Measurements from ENCODE around the gene KIF3C. TPM values are rescaled to one million over a fixed set of nuclear protein-coding genes. Genes with fewer than 3 reads are reported as not detected.
"Not testable (repeated sequence)": the region's sequence is repeated elsewhere in the genome, so short reads cannot be mapped to it uniquely, and the experiment has no call there.

The KIF3C gene
- total and polyA plus RNA-seq, 9 of the 15 experiments (the other 6 are each of a cell fraction or from before 2014, with no cell fraction given): 0.69 to 6.7 (median 3.3) TPM

DNA sequence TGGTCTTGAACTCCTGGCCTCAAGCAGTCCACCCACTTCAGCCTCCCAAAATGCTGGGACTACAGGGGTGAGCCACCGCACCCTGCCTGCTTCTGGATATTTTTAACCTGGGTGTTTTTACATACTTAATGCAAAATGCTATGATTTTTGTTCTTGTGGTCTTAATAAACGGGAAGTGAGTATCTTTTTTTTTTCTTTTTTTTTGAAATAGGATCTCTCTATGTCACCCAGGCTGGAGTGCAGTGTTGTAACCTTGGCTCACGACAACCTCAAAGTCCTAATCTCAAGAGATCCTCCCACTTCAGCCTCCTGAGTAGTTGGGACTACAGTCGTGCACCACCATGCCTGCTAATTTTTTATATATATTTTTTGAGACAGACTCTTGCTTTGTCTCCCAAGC, 84.8 kb downstream of the KIF3C start:
- in situ Hi-C loops (cut with MboI) (no loop called here), intact Hi-C loops (cut with micrococcal nuclease) (no loop called here)
- Histone ChIP-seq H2AFZ (ENCODE audit: low read depth, low read length) (no peak overlapping the region), H3K4me2 (ENCODE audit: insufficient read depth, low read length) (no peak overlapping the region), H3K4me1 (replicated peaks in 1 of 2; ENCODE audit: control insufficient read depth in 2 of 2, insufficient read depth in 2 of 2, low read length in 2 of 2) (no peaks in the 10 kb centered on the region), H3K27ac (ENCODE audit: extremely low read depth, low read depth, low read length) (no peak overlapping the region), H3K27me3 (ENCODE audit: control insufficient read depth in 2 of 2, insufficient read depth in 2 of 2, low read length in 2 of 2) (no peaks in the 10 kb centered on the region), H3K4me3 (no peak overlapping the region), H4K20me1 (replicated peaks; ENCODE audit: control insufficient read depth, insufficient read depth, low read length) (no peaks in the 10 kb centered on the region), H3K79me2 (ENCODE audit: control insufficient read depth, insufficient read depth, low read length) (no peaks in the 10 kb centered on the region), H3K9ac (ENCODE audit: insufficient read depth in 1 of 2, low read depth in 2 of 2, low read length in 2 of 2) (no peak overlapping the region), H3K9me3 (replicated peaks; ENCODE audit: control insufficient read depth, insufficient read depth, low read depth, low read length) (no peaks in the 10 kb centered on the region), H3K9me1 (ENCODE audit: control insufficient read depth, insufficient read depth, low read length) (no peaks in the 10 kb centered on the region), H3K36me3 (ENCODE audit: control insufficient read depth, insufficient read depth, low read length) (no peaks in the 10 kb centered on the region)
- FAIRE-seq (no peak), DNase-seq (ENCODE audit: extremely low read depth in 1 of 4, low spot score in 3 of 4) (no peak), ATAC-seq (no peak)
- CTCF ChIA-PET (ENCODE audit: low intra/inter-chr PET ratio): no interaction called here
- 26% methylated on average over 4 of the region's 4 CpGs for WGBS (ENCODE audit: insufficient coverage, low coverage, missing lambda C conversion rate)
- TF ChIP-seq HMGN3 (IDR thresholded peaks at IDR 0.05; ENCODE audit: borderline replicate concordance, extremely low read depth, insufficient read length, low read depth, low read length) (no peak), NR2F6 (CRISPR knock-in tag; IDR thresholded peaks at IDR 0.05) (no peak), MBD2 (IDR thresholded peaks at IDR 0.05; ENCODE audit: borderline replicate concordance, low read depth) (no peak), CCNT2 (IDR thresholded peaks at IDR 0.05; ENCODE audit: borderline replicate concordance, extremely low read depth, insufficient read length, low read depth, low read length) (no peak), SIRT6 (IDR thresholded peaks at IDR 0.05; ENCODE audit: low read depth, low read length) (no peak), ZNF717 (CRISPR knock-in tag; IDR thresholded peaks at IDR 0.05) (no peak), NBN (IDR thresholded peaks at IDR 0.05; ENCODE audit: low read depth) (no peak), ZNF586 (CRISPR knock-in tag; conservative IDR thresholded peaks at IDR 0.05) (no peak), ZNF764 (CRISPR knock-in tag; IDR thresholded peaks at IDR 0.05; ENCODE audit: low read depth) (no peak), SNRNP70 (optimal IDR thresholded peaks at IDR 0.05; ENCODE audit: low read depth, low read length) (no peak), RFX5 (IDR thresholded peaks at IDR 0.05; ENCODE audit: low read depth, low read length) (no peak)
- TF ChIP-seq, protein P1, sequence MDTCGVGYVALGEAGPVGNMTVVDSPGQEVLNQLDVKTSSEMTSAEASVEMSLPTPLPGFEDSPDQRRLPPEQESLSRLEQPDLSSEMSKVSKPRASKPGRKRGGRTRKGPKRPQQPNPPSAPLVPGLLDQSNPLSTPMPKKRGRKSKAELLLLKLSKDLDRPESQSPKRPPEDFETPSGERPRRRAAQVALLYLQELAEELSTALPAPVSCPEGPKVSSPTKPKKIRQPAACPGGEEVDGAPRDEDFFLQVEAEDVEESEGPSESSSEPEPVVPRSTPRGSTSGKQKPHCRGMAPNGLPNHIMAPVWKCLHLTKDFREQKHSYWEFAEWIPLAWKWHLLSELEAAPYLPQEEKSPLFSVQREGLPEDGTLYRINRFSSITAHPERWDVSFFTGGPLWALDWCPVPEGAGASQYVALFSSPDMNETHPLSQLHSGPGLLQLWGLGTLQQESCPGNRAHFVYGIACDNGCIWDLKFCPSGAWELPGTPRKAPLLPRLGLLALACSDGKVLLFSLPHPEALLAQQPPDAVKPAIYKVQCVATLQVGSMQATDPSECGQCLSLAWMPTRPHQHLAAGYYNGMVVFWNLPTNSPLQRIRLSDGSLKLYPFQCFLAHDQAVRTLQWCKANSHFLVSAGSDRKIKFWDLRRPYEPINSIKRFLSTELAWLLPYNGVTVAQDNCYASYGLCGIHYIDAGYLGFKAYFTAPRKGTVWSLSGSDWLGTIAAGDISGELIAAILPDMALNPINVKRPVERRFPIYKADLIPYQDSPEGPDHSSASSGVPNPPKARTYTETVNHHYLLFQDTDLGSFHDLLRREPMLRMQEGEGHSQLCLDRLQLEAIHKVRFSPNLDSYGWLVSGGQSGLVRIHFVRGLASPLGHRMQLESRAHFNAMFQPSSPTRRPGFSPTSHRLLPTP (IDR thresholded peaks at IDR 0.05; ENCODE audit: borderline replicate concordance, extremely low read depth, insufficient read length): no peak
- POLR2A ChIA-PET: interaction anchor here (0.6 kb wide), 1 partner anchor 42 kb away, joined by 5 read pairs; no protein-coding TSS in a partner anchor
- no TSS peak for BruUV-seq (replicated peaks)

DNA sequence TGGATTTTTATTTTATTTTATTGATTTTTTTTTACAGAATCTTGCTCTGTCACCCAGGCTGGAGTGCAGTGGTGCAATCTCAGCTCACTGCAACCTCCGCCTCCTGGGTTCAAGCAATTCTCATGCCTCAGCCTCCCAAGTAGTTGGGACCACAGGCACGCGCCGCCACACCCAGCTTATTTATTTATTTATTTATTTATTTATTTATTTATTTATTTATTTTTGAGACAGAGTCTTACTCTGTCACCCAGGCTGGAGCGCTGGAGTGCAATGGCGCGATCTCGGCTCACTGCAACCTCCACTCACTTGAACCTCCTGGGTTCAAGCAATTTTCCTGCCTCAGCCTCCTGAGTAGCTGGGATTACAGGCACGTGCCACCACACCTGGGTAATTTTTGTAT, 86.0 kb downstream of the KIF3C start:
- BruUV-seq (replicated peaks); H4K20me1 ChIP-seq (replicated peaks; ENCODE audit: control insufficient read depth, insufficient read depth, low read length); H3K79me2 ChIP-seq (ENCODE audit: control insufficient read depth, insufficient read depth, low read length); H3K9me1 ChIP-seq (ENCODE audit: control insufficient read depth, insufficient read depth, low read length); H3K27me3 ChIP-seq (ENCODE audit: control insufficient read depth in 2 of 2, insufficient read depth in 2 of 2, low read length in 2 of 2); intact Hi-C loops (cut with micrococcal nuclease); H3K9me3 ChIP-seq (replicated peaks; ENCODE audit: control insufficient read depth, insufficient read depth, low read depth, low read length); H2AFZ ChIP-seq (ENCODE audit: low read depth, low read length); CTCF ChIA-PET (ENCODE audit: low intra/inter-chr PET ratio); H3K9ac ChIP-seq (ENCODE audit: insufficient read depth in 1 of 2, low read depth in 2 of 2, low read length in 2 of 2); H3K4me3 ChIP-seq; H3K4me1 ChIP-seq (replicated peaks in 1 of 2; ENCODE audit: control insufficient read depth in 2 of 2, insufficient read depth in 2 of 2, low read length in 2 of 2); DNase-seq (ENCODE audit: extremely low read depth in 1 of 4, low spot score in 3 of 4); ATAC-seq; in situ Hi-C loops (cut with MboI); H3K27ac ChIP-seq (ENCODE audit: extremely low read depth, low read depth, low read length); H3K36me3 ChIP-seq (ENCODE audit: control insufficient read depth, insufficient read depth, low read length); FAIRE-seq; H3K4me2 ChIP-seq (ENCODE audit: insufficient read depth, low read length): not testable (repeated sequence)
- POLR2A ChIA-PET: interaction anchor here (0.6 to 1.6 kb wide), 4 partner anchors 9 to 511 kb away, joined by 3 to 6 read pairs (median 3); partner anchors contain the start of gene ASXL2
- WGBS (ENCODE audit: insufficient coverage, low coverage, missing lambda C conversion rate): 57% methylated on average over 9 of the region's 9 CpGs
